Smooth muscle cell (in vitro differentiated cells): ENCODE data around the gene PCBP1. TPM values are rescaled to one million over a fixed set of nuclear protein-coding genes. Genes with fewer than 3 reads are reported as not detected.

Experiments used
- polyA plus RNA-seq: library from polyadenylated mRNA; unstranded; fragments of >200 nt; fragmentation: Nextera tagmentation; extraction: Ambion mirVana; gene quantifications from 2 replicates; pipeline ENCODE4 v1.2.1, GENCODE V29; 2016
- small RNA-seq: library from RNA; depleted of rRNA; stranded (forward); fragments of <200 nt; gene quantifications from one replicate; pipeline ENCODE3, GENCODE V24; 2014
- total RNA-seq: library from RNA; depleted of rRNA; stranded (reverse); fragments of >200 nt; gene quantifications from 2 replicates; pipeline ENCODE4 v1.2.3, GENCODE V29; 2014

The PCBP1 gene
- total and polyA plus RNA-seq, 2 experiments from 2014 or later, result 109 to 145 TPM

Small RNAs within 50 kb of the gene (small RNA-seq; reads per million reads assigned to genes)
- not detected for gene RN7SL470P

Other genes starting within 250 kb of the PCBP1 start
- gene SNRNP27, start 193.5 kb upstream of the PCBP1 start, total RNA-seq, result 82.7 and 97.8 TPM in 2 replicates
- 67.9 and 81.8 TPM in 2 replicates for gene SNRNP27, start 193.5 kb upstream of the PCBP1 start, polyA plus RNA-seq
- 7.9 and 10.0 TPM in 2 replicates for gene MXD1, start 172.4 kb upstream of the PCBP1 start, total RNA-seq
- 10.2 and 10.9 TPM in 2 replicates for gene MXD1, start 172.4 kb upstream of the PCBP1 start, polyA plus RNA-seq
- gene ASPRV1, start 125.8 kb upstream of the PCBP1 start, total RNA-seq, result 4.3 and 4.4 TPM in 2 replicates
- 0.80 and 1.6 TPM in 2 replicates for gene ASPRV1, start 125.8 kb upstream of the PCBP1 start, polyA plus RNA-seq
- 9.4 and 15.2 TPM in 2 replicates for gene C2orf42, start 103.5 kb downstream of the PCBP1 start, total RNA-seq
- gene C2orf42, start 103.5 kb downstream of the PCBP1 start, polyA plus RNA-seq, result 7.2 and 7.8 TPM in 2 replicates
- gene TIA1, start 161.2 kb downstream of the PCBP1 start, total RNA-seq, result 153 and 177 TPM in 2 replicates
- gene TIA1, start 161.2 kb downstream of the PCBP1 start, polyA plus RNA-seq, result 54.2 and 56.9 TPM in 2 replicates
- 51.2 and 53.4 TPM in 2 replicates for gene PCYOX1, start 170.7 kb downstream of the PCBP1 start, total RNA-seq
- 36.4 and 46.2 TPM in 2 replicates for gene PCYOX1, start 170.7 kb downstream of the PCBP1 start, polyA plus RNA-seq
- 281 and 284 TPM in 2 replicates for gene SNRPG, start 206.3 kb downstream of the PCBP1 start, total RNA-seq
- 343 and 347 TPM in 2 replicates for gene SNRPG, start 206.3 kb downstream of the PCBP1 start, polyA plus RNA-seq
- gene FAM136A, start 214.6 kb downstream of the PCBP1 start, total RNA-seq, result 14.4 and 24.4 TPM in 2 replicates
- gene FAM136A, start 214.6 kb downstream of the PCBP1 start, polyA plus RNA-seq, result 26.6 and 28.8 TPM in 2 replicates